ENCODE data around the gene TLE2.

GRCh38 chr19:2974342-2975041 is 54.6 kb downstream of the TLE2 start:
- no peak for TF ChIP-seq CTCF (IDR thresholded peaks at IDR 0.05)
- no peak for TF ChIP-seq POLR2A (IDR thresholded peaks at IDR 0.05)

Data from thyroid gland (tissue), 4 donors.